PC-9 (cell line): ENCODE data around the gene PASK. TPM values are rescaled to one million over a fixed set of nuclear protein-coding genes. Genes with fewer than 3 reads are reported as not detected.

ENCODE experiments used
- BruUV-seq: library from RNA; stranded (reverse); fragments of 400-500 nt; replicated peaks from 2 replicates; lab custom pipeline; 2021; lab: Mats Ljungman, UMichigan
- CTCF ChIA-PET: fragments of 300-600 bp; sonication (Branson Sonifier 250); formaldehyde crosslinking; loops from one replicate; lab custom pipeline; 2022; ENCODE audit warnings: antibody characterized with exemption; lab: Charles Lee
- POLR2A ChIA-PET: fragments of 300-600 bp; sonication (Branson Sonifier 250); formaldehyde crosslinking; loops from one replicate; lab custom pipeline; 2022; ENCODE audit warnings: antibody characterized with exemption; ENCODE audit not compliant: unreplicated experiment; lab: Charles Lee
- DNase-seq, 2 experiments: peaks; one replicate each; pipeline versions ENCODE4 v3.0.0 to v3.0.0-alpha.2; 2015 to 2022; ENCODE audit warnings: mixed read lengths in 1 of 2
- H2AFZ ChIP-seq: fragments of 200-600 bp; sonication (generic); 2 replicates; pipeline ENCODE4 v1.8.1; 2017; ENCODE audit warnings: antibody characterized with exemption
- H3F3A ChIP-seq: fragments of 200-600 bp; sonication (generic); 2 replicates; pipeline ENCODE4 v1.8.1; 2017; ENCODE audit warnings: antibody characterized with exemption, mild to moderate bottlenecking, low read depth; ENCODE audit not compliant: insufficient read depth
- H3K27ac ChIP-seq: fragments of 200-600 bp; sonication (generic); 2 replicates; pipeline ENCODE4 v1.6.1; 2016; ENCODE audit warnings: mixed run types
- H3K27me3 ChIP-seq: fragments of 200-600 bp; sonication (generic); 2 replicates; pipeline ENCODE4 v1.6.1; 2016; ENCODE audit warnings: low read depth, mixed run types; ENCODE audit not compliant: insufficient read depth
- H3K36me3 ChIP-seq: fragments of 200-600 bp; sonication (generic); 2 replicates; pipeline ENCODE4 v1.6.1; 2016; ENCODE audit warnings: low read depth, mixed run types
- H3K4me1 ChIP-seq: fragments of 200-600 bp; sonication (generic); replicated peaks from 2 replicates; pipeline ENCODE4 v1.6.1; 2016; ENCODE audit warnings: mixed run types; ENCODE audit not compliant: insufficient read depth
- H3K4me2 ChIP-seq: fragments of 200-600 bp; sonication (generic); 2 replicates; pipeline ENCODE4 v1.6.1; 2017; ENCODE audit warnings: mixed run types
- H3K4me3 ChIP-seq: fragments of 200-600 bp; sonication (generic); 2 replicates; pipeline ENCODE4 v1.6.1; 2016; ENCODE audit warnings: mixed run types
- H3K79me2 ChIP-seq: fragments of 200-600 bp; sonication (generic); 2 replicates; pipeline ENCODE4 v1.6.1; 2017; ENCODE audit warnings: low read depth, mixed run types
- H3K9me2 ChIP-seq: fragments of 200-600 bp; sonication (generic); 2 replicates; pipeline ENCODE4 v1.8.1; 2017; ENCODE audit warnings: mild to moderate bottlenecking; ENCODE audit not compliant: insufficient read depth
- H3K9me3 ChIP-seq: fragments of 200-600 bp; sonication (generic); 2 replicates; pipeline ENCODE4 v1.8.1; 2016; ENCODE audit warnings: low read depth; ENCODE audit not compliant: insufficient read depth
- H4K20me1 ChIP-seq: fragments of 200-600 bp; sonication (generic); 2 replicates; pipeline ENCODE4 v1.8.1; 2017; ENCODE audit not compliant: insufficient read depth
- EZH2 ChIP-seq: fragments of 200-600 bp; sonication (generic); IDR thresholded peaks from 2 replicates; pipeline ENCODE4 v1.8.0; 2017; ENCODE audit warnings: antibody characterized with exemption, low read depth
- intact Hi-C: fragments of 100-400 bp; cut with micrococcal nuclease; formaldehyde crosslinking; loops from one replicate; pipeline ENCODE4 v1.10.0; 2022; ENCODE audit not compliant: unreplicated experiment
- total RNA-seq: library from RNA; stranded (reverse); gene quantifications from 2 replicates; pipeline ENCODE4 v1.2.3, GENCODE V29; 2021
- TF ChIP-seq, protein P1 (sequence below): fragments of 200-600 bp; sonication (generic); conservative IDR thresholded peaks from 2 replicates; pipeline ENCODE4 v1.6.1; 2017; ENCODE audit warnings: mixed run types, antibody characterized with exemption, mild to moderate bottlenecking, moderate library complexity

Gene PASK
- total RNA-seq, 1 experiment from 2014 or later, result 77.5 TPM

GRCh38 chr2:241190291-241190981 lies 41.2 kb upstream of the PASK start:
- ChIA-PET POLR2A (interaction anchor here (0.6 kb wide), 1 partner anchor 654 kb away, joined by 19 read pairs; no protein-coding TSS in a partner anchor), CTCF (no interaction called here)
- no TSS peak for BruUV-seq
- H2AFZ ChIP-seq, result no peak overlapping the region
- DNase-seq, result no peak
- no peak overlapping the region for H3K4me2 ChIP-seq
- no peak overlapping the region for H3K27ac ChIP-seq
- H3K9me3 ChIP-seq, result no peaks in the 10 kb centered on the region
- no peaks in the 10 kb centered on the region for H3K79me2 ChIP-seq
- H3K27me3 ChIP-seq, result peaks cover 42% of the 10 kb centered on the region
- H4K20me1 ChIP-seq, result no peaks in the 10 kb centered on the region
- intact Hi-C loops, result no loop called here
- no peaks in the 10 kb centered on the region for H3K9me2 ChIP-seq
- no peak overlapping the region for H3K4me3 ChIP-seq
- H3F3A ChIP-seq, result no peaks in the 10 kb centered on the region
- TF ChIP-seq, protein P1, sequence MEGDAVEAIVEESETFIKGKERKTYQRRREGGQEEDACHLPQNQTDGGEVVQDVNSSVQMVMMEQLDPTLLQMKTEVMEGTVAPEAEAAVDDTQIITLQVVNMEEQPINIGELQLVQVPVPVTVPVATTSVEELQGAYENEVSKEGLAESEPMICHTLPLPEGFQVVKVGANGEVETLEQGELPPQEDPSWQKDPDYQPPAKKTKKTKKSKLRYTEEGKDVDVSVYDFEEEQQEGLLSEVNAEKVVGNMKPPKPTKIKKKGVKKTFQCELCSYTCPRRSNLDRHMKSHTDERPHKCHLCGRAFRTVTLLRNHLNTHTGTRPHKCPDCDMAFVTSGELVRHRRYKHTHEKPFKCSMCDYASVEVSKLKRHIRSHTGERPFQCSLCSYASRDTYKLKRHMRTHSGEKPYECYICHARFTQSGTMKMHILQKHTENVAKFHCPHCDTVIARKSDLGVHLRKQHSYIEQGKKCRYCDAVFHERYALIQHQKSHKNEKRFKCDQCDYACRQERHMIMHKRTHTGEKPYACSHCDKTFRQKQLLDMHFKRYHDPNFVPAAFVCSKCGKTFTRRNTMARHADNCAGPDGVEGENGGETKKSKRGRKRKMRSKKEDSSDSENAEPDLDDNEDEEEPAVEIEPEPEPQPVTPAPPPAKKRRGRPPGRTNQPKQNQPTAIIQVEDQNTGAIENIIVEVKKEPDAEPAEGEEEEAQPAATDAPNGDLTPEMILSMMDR, result no peak
- no peak for TF ChIP-seq EZH2
- no peaks in the 10 kb centered on the region for H3K36me3 ChIP-seq
- no peaks in the 10 kb centered on the region for H3K4me1 ChIP-seq

- no peaks in the 10 kb centered on the region for H3K4me1 ChIP-seq
- no peaks in the 10 kb centered on the region for H3K9me3 ChIP-seq
- no peaks in the 10 kb centered on the region for H3K36me3 ChIP-seq
- ChIA-PET POLR2A (interaction anchor here (0.5 kb wide), 1 partner anchor 284 kb away, joined by 3 read pairs; the partner anchor contains the start of gene CROCC2), CTCF (no interaction called here)
- H3K4me3 ChIP-seq, result no peak overlapping the region
- BruUV-seq, result no TSS peak
- H3K4me2 ChIP-seq, result no peak overlapping the region
- intact Hi-C loops, result no loop called here
- no peak overlapping the region for H2AFZ ChIP-seq
- TF ChIP-seq, protein P1, result no peak
- TF ChIP-seq EZH2, result no peak
- H3K27me3 ChIP-seq, result peaks cover 40% of the 10 kb centered on the region
- no peaks in the 10 kb centered on the region for H3F3A ChIP-seq
- H4K20me1 ChIP-seq, result no peaks in the 10 kb centered on the region
- H3K9me2 ChIP-seq, result no peaks in the 10 kb centered on the region
- H3K27ac ChIP-seq, result no peak overlapping the region
- no peaks in the 10 kb centered on the region for H3K79me2 ChIP-seq
- DNase-seq, result no peak
Measured at GRCh38 chr2:241189856-241190201, 40.6 kb upstream of the PASK start.

DNA sequence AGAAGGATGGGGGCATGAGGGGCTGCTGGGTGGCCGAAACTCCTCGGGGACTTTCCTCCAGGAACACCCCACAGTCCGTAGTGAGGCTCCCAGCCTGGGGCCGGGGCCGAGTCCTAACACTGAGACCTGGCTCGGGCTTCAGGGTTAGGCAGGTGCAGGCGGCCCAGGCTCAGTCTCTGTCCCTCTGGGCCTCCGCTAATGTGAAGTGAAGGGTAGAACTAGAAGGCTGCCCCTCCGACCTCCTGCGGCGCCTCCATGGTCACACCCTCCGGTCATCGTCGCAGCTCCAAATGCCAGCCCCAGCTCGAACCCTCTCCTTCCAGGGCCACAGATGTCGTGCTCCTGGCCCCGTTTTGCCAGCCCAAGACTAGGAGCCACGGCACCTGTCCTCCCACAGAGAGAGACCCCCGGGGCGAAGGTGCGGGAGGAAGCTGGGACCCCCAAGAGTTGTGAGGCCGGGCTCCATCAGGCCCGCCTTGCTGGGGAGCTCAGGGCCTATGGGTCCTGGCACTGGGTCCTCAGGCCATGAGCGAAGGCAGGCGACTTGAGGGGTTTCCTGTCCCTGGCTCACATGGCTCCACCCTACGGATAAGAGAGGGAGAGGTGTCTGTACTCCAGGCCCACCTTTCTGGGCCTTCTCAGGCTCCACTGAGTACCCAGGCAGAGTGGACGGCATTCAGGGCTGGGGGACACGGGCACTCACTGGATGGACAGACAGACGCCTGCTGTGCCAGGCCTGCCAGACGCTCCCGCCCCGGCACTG lies 40.0 kb upstream of the PASK start:
- Histone ChIP-seq H3K79me2 (no peaks in the 10 kb centered on the region), H3K4me1 (no peaks in the 10 kb centered on the region), H3K9me3 (no peaks in the 10 kb centered on the region), H3K36me3 (no peaks in the 10 kb centered on the region), H3F3A (peaks cover 4% of the 10 kb centered on the region; the same call in 1 of the 2 replicates), H3K9me2 (no peaks in the 10 kb centered on the region), H3K4me3 (no peak overlapping the region), H4K20me1 (no peaks in the 10 kb centered on the region), H2AFZ (no peak overlapping the region), H3K4me2 (no peak overlapping the region), H3K27me3 (peaks cover 40% of the 10 kb centered on the region), H3K27ac (no peak overlapping the region)
- CTCF ChIA-PET, result no interaction called here
- intact Hi-C loops, result no loop called here
- DNase-seq, result no peak
- TF ChIP-seq EZH2, result no peak
- TF ChIP-seq, protein P1, result no peak
- POLR2A ChIA-PET, result interaction anchor here (0.5 kb wide), 1 partner anchor 283 kb away, joined by 3 read pairs; the partner anchor contains the start of gene CROCC2
- BruUV-seq, result no TSS peak
